ENCODE data around the gene CERS3.

Gene CERS3

GRCh38 chr15:100529556-100529955 is 806 bp upstream of the CERS3 start:
- no peak for DNase-seq (ENCODE audit: low spot score)

GRCh38 chr15:100526027-100526481 is 2.7 kb downstream of the CERS3 start:
- no peak for DNase-seq (ENCODE audit: low spot score)

- no peak for DNase-seq (ENCODE audit: low spot score)
Observed at GRCh38 chr15:100525436-100525835, 3.3 kb downstream of the CERS3 start.

GRCh38 chr15:100524326-100524725 is 4.4 kb downstream of the CERS3 start:
- no peak for DNase-seq (ENCODE audit: low spot score)

GRCh38 chr15:100521907-100522306 is 6.8 kb downstream of the CERS3 start:
- DNase-seq (ENCODE audit: low spot score), result no peak

- DNase-seq (ENCODE audit: low spot score), result no peak
Observed at GRCh38 chr15:100520132-100520921, 8.4 kb downstream of the CERS3 start.

- DNase-seq (ENCODE audit: low spot score), result no peak
Observed at GRCh38 chr15:100517846-100518245, 10.9 kb downstream of the CERS3 start.

GRCh38 chr15:100516643-100517512 is 11.9 kb downstream of the CERS3 start:
- DNase-seq (ENCODE audit: low spot score), result no peak

- DNase-seq (ENCODE audit: low spot score), result no peak
Observed at GRCh38 chr15:100515758-100516157, 13.0 kb downstream of the CERS3 start.

- no peak for DNase-seq (ENCODE audit: low spot score)
Observed at GRCh38 chr15:100508641-100509300, 20.0 kb downstream of the CERS3 start.

- no peak for DNase-seq (ENCODE audit: low spot score)
Observed at GRCh38 chr15:100502651-100503050, 26.1 kb downstream of the CERS3 start.

GRCh38 chr15:100501117-100501516 is 27.6 kb downstream of the CERS3 start:
- no peak for DNase-seq (ENCODE audit: low spot score)

- DNase-seq (ENCODE audit: low spot score), result no peak
Observed at GRCh38 chr15:100500226-100500990, 28.3 kb downstream of the CERS3 start.

GRCh38 chr15:100495861-100496260 is 32.9 kb downstream of the CERS3 start:
- DNase-seq (ENCODE audit: low spot score), result no peak

- no peak for DNase-seq (ENCODE audit: low spot score)
Observed at GRCh38 chr15:100493213-100493612, 35.5 kb downstream of the CERS3 start.

- DNase-seq (ENCODE audit: low spot score), result no peak
Observed at GRCh38 chr15:100484443-100484842, 44.3 kb downstream of the CERS3 start.

- no peak for DNase-seq (ENCODE audit: low spot score)
Observed at GRCh38 chr15:100483370-100483769, 45.4 kb downstream of the CERS3 start.

- no peak for DNase-seq (ENCODE audit: low spot score)
Observed at GRCh38 chr15:100476805-100477204, 51.9 kb downstream of the CERS3 start.

- no peak for DNase-seq (ENCODE audit: low spot score)
Observed at GRCh38 chr15:100472736-100473135, 56.0 kb downstream of the CERS3 start.

GRCh38 chr15:100471933-100472332 is 56.8 kb downstream of the CERS3 start:
- no peak for DNase-seq (ENCODE audit: low spot score)

GRCh38 chr15:100468285-100468684 is 60.5 kb downstream of the CERS3 start:
- DNase-seq (ENCODE audit: low spot score), result no peak

GRCh38 chr15:100466073-100466472 is 62.7 kb downstream of the CERS3 start:
- DNase-seq (ENCODE audit: low spot score), result no peak

Data from NAMALWA (cell line).